DMS153 (cell line): ENCODE data around the gene TMEM198.
A peak's percentile ranks its signal among the peaks of the same experiment; 100 is the strongest.

Experiments
- DNase-seq: peaks from one replicate; lab custom pipeline; 2025; lab: John Stamatoyannopoulos, UW

TMEM198 gene

DNA sequence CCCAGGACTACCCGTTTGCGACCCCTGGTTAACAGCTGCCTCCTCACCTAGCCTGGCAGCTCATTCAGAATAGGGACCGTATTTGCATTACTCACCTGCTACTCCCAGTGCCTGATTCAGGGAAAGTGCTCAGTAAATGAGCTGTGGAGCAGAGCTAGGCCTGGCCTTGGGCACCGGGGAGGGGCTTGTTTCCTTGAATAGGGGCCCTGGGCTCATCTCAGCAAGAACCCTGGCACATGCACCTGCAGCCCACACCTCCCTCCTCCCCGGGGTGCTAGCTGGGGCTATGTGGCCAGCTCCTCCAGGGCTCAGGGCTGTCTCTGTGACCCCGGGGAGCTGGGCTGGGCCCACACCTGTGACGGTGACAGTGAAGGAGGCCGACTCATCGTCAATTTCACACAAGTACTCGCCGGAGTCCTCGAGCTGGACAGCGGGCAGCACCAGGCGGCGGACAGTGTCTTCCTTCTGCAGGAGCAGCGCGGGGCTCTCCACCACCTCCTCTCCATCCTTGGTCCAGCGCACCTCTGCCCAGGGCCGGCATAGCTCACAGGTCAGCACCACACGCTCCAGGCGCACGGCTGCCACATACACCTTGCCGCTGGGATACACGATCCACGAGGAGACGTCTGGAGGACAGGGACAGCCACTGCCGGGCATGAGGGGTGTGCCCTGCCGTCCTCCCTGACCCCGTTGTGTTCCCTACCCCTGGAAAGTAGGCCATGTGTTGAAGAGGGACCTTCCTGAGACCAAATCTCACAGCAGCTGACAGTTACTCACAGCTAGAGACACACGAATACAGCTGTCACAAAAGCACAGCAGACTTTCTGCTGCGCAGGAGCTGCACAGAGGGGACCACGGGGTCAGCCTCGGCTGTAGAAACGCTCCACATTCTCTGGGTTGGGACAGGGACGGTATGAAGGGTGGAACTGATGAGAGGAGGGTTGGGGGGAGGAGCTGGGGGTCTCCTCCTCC, 18.5 kb downstream of the TMEM198 start:
- DNase-seq, result no peak

DNA sequence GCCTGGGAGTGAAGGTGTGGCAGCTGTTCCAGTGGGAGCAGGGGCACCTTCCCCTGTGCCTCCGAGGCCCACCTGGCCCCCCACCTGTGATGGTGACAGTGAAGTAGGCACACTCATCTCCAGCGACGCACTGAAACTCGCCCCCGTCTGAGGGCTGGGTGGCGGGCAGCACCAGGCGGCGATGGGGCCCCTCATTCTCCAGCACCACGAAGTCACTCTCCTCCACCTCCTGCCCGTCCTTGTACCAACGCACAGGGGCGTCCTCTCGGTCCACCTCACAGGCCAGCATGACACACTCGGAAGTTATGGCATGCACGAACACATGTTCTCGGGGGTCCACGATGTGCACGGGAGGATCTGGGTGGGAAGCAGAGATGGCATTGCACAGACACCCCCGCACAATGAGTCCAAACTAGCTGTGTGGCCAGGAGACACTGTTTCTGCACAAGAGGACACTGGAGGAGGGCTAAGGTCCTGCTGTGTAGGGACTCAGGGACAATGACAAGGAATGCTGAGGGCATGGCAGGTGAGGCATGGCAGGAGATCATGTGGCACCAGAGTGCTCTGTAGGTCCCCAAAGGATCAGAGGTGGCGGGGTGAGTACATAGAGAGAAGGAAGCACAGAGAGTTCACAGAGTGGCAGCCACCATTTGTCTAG, 19.6 kb downstream of the TMEM198 start:
- no peak for DNase-seq

- no peak for DNase-seq
These were observed 21.6 kb downstream of the TMEM198 start for GRCh38 chr2:219565130-219566080.

GRCh38 chr2:219566640-219567039, 22.8 kb downstream of the TMEM198 start:
- DNase-seq, result no peak

DNA sequence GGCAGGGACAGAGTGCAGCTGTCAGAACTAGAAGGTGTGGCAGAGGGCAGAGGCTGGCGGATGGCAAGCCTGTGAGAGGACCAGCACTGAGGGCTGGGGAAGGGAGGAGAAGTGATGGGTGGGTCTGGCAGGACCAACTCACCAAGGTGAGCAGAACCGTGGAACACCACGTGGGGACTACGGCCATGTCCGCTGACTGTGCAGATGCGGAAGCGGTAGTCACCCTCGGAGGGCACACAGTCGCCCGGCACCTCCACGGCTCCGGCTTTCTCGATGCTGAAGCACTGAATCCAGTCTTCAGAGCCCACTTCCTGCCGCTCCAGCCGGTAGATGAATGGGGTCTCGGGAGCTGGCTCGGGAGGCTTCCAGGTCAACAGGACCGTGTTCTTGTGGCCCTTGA, 23.3 kb downstream of the TMEM198 start:
- DNase-seq, result no peak

DNA sequence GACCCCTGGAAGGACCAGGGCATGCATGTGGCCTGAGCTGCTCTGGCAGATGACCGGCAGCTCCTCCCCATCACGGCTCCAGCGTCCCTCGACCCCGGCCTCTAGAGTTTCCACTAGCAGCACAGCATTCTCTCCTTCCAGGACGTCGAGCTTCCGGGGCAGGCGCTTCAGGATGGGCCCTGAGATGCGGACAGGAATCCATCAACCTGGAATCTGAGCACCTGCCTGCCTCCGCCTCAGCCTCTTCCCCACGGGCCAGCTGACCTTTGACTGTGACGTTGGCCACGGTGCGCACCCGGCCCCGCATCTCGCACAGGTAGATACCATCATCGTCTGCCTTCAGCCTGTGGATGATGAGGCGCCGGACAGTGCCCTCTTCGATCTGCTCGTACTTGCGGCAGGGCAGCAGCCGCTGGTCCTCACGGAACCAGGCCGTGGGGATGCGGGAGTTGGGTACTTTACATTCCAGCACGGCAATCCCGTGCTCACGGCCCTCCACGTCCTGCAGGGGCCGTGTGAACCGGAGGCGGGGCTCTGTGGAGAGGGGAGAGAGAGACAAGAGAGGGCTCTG, 24.0 kb downstream of the TMEM198 start:
- DNase-seq, result no peak

- no peak for DNase-seq
These were observed 25.2 kb downstream of the TMEM198 start for GRCh38 chr2:219569041-219569440.

GRCh38 chr2:219569635-219570034, 25.8 kb downstream of the TMEM198 start:
- DNase-seq, result no peak

DNA sequence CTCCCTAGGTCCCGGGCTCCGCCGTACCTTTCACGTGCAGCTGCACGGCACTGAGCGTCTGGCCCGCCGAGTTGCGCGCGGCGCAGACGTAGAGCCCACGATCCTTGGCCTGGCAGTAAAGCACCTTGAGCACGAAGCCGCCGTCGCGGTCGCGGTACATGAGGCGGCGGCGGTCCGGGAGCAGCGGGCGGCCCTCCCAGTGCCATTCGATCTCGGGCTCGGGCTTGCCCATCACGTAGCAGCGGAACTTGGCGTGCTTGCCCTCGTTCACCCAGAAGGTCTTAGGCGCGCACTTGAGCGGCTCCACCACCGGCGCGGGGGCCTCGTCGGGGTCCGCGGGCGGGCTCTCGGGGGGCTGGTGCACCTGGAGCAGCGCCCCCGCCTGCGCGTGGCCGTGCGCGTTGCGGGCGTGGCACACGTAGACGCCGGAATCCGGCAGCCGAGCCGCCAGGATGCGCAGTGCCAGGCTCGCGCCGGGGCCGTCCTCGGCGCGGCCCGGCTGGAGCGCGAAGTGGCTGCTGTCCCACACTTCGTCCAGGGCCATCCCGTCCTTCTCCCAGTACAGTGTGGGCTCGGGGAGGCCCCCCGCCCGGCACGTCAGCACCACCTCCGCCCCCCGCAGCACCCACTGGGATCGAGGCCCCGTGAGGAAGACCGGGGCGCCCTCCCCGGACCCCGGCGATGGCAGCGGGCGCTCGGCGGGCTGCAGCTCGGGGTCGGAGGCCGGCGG, 26.5 kb downstream of the TMEM198 start:
- DNase-seq, result no peak

- no peak for DNase-seq
These were observed 27.1 kb downstream of the TMEM198 start for GRCh38 chr2:219570924-219571310.

DNA sequence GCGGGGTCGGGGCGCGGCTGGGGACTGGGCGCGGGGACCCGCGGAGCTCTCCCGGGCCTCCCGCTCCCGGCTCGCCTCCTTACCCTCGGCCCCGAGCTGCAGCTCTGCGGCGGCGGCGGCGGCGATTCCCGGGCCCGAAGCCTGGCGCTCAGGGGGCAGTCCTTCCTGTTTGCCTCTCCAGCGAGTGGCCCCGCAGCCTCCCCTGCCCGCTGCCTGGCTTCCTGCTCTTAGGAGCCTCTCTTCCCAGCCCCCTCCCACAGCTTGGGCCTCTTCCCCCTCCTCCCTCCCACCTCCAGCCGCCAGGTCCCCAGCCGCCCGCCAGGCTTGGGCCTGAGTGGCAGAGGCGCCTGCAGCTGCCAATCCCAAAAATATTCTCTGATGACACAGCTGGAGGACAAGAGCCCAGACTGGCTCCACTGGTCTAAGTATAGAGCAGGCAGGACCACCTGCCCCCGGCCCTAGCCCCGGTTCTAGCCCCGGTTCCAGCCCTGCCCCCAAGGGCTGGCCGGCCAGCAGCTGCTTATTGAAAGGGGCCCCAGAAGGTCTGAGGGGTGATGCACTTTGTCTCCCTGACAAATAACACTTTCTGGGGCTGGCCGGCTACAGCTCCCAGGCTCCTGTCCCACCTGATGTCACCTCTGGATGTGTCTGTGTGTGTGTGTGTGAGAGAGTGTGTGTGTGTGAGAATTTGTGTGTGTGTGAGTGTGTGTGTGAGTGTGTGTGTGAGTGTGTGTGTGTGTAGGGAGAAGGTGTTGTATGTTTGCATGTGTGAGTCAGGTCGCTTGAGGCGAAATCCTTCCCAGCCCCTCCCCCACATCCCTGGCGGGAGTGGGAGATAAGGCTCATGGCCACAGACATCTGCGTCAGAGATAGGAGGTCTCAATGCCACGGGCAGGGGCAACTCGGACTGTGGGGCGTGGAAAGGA, 27.7 kb downstream of the TMEM198 start, which contains the start of gene OBSL1:
Gene OBSL1 (minus strand): TSS at position 229 of the 926 bp plus-strand sequence. CDS start 307 bp downstream, outside the sequence.
- peak; percentile 77 for DNase-seq

DNA sequence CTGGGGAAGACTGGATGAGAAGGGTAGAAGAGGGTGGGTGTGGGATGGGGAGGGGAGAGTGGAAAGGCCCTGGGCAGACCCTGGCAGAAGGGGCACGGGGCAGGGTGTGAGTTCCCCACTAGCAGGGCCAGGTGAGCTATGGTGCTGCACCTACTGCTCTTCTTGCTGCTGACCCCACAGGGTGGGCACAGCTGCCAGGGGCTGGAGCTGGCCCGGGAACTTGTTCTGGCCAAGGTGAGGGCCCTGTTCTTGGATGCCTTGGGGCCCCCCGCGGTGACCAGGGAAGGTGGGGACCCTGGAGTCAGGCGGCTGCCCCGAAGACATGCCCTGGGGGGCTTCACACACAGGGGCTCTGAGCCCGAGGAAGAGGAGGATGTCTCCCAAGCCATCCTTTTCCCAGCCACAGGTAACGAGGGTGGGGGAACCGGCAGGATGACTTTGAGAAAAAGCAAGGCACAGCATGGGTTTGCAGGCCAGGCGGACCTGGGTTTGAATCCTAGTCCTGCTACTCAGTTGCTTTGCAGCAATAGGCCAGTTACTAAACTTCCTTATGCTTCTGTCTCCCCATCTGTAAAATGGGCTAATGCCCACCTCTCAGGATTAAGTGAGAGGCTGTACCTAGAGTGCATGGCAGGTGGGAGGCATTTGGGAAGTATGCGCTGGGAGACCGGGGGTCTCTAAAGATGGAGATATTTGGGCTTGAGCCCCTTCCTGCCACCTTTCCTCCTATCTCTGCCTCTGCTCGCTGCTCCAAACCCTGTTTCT, 28.6 kb downstream of the TMEM198 start, which contains the start of gene INHA:
Gene INHA (plus strand): TSS at position 74 of the 765 bp plus-strand sequence. CDS start 65 bp downstream, at position 139.
- DNase-seq, result no peak

DNA sequence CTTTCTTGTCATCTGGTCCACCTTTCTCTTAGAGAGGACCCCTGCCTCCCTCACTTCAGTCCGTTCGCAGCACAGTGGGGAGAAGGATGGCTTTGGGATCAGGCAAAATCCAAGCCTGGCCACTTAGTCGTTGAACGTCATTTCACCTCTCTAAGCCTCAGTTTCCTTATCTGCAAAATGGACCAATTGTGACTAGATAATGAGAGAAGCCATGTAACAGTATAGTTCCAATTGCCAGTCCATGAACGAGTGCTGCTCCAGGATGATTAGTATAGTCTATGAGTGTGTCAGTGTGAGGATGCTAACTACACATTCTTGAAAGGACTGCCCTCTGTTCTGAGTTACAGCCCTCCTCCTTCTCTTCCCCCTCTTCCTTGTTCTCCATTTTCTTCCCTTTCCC, 29.3 kb downstream of the TMEM198 start:
- no peak for DNase-seq

DNA sequence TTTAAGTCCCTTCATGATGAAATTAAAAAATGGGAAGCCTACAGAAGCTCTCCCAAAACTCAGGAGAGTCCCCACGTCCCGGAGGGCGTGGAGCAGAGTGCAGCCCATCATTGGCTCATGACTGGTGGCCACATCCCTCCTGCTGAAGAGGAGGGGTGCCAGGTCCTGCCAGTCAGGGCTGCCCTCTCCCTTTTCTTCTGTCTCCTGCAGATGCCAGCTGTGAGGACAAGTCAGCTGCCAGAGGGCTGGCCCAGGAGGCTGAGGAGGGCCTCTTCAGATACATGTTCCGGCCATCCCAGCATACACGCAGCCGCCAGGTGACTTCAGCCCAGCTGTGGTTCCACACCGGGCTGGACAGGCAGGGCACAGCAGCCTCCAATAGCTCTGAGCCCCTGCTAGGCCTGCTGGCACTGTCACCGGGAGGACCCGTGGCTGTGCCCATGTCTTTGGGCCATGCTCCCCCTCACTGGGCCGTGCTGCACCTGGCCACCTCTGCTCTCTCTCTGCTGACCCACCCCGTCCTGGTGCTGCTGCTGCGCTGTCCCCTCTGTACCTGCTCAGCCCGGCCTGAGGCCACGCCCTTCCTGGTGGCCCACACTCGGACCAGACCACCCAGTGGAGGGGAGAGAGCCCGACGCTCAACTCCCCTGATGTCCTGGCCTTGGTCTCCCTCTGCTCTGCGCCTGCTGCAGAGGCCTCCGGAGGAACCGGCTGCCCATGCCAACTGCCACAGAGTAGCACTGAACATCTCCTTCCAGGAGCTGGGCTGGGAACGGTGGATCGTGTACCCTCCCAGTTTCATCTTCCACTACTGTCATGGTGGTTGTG, 30.9 kb downstream of the TMEM198 start:
- no peak for DNase-seq

DNA sequence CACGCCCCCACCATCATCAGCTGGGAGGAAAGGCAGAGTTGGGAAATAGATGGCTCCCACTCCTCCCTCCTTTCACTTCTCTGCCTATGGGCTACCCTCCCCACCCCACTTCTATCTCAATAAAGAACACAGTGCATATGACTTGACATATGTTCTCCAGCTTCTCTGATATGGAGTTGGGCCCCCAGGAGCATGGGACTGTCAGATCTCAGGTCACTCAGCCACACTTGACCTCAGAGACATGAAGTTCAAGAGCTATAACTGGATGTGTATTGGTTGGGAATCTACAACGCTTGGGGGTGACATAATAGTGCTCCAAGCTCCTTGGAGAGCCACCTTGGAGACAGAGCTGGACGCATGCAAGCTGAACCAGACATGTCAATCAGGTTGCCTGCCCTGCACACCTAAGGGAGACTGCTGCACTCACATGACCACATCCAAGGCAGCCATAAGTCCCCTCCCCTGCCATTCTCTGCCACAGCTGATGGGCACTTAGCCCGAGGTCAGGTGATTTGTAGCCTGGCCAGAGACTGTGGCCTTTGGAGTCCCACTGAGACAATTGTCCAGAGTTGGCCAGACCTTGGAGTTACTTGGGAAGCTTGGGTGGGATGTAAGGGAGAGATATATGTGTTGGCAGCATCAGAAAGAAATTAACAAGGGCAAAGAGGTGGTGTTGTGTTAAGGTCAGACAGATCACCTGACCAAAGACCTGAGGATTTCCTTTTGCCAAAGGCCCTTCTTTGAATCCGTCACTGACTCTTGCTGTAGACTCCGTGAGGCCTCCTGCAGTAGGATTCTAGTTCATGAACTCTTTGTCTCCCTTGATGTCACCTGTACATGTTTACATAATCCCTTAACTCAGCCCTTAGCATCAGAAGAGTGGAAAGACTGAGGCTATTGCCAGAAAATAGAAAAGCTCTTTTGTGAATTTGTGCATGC, 32.0 kb downstream of the TMEM198 start:
- DNase-seq, result no peak

GRCh38 chr2:219576505-219577388, 32.9 kb downstream of the TMEM198 start:
- peak; percentile 76 for DNase-seq
